Inflammatory macrophage treated with lipopolysaccharide for 1 hour (primary cell): Measurements from ENCODE around the gene DNAH17.
A peak's percentile ranks its signal among the peaks of the same experiment; 100 is the strongest.

Experiments
- DNase-seq, 2 donors: peaks; one replicate each; pipeline ENCODE4 v3.0.0-alpha.2; 2020 to 2022

Gene DNAH17, protein sequence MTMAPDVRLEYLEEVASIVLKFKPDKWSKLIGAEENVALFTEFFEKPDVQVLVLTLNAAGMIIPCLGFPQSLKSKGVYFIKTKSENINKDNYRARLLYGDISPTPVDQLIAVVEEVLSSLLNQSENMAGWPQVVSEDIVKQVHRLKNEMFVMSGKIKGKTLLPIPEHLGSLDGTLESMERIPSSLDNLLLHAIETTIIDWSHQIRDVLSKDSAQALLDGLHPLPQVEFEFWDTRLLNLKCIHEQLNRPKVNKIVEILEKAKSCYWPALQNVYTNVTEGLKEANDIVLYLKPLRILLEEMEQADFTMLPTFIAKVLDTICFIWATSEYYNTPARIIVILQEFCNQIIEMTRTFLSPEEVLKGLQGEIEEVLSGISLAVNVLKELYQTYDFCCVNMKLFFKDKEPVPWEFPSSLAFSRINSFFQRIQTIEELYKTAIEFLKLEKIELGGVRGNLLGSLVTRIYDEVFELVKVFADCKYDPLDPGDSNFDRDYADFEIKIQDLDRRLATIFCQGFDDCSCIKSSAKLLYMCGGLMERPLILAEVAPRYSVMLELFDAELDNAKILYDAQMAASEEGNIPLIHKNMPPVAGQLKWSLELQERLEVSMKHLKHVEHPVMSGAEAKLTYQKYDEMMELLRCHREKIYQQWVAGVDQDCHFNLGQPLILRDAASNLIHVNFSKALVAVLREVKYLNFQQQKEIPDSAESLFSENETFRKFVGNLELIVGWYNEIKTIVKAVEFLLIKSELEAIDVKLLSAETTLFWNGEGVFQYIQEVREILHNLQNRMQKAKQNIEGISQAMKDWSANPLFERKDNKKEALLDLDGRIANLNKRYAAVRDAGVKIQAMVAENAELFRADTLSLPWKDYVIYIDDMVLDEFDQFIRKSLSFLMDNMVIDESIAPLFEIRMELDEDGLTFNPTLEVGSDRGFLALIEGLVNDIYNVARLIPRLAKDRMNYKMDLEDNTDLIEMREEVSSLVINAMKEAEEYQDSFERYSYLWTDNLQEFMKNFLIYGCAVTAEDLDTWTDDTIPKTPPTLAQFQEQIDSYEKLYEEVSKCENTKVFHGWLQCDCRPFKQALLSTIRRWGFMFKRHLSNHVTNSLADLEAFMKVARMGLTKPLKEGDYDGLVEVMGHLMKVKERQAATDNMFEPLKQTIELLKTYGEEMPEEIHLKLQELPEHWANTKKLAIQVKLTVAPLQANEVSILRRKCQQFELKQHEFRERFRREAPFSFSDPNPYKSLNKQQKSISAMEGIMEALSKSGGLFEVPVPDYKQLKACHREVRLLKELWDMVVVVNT (N-terminal part only)

GRCh38 chr17:78577296-78577695 lies at the start of gene DNAH17:
DNAH17 (minus strand) TSS chr17:78577396; CDS start chr17:78575057, 2,339 bp downstream.
- DNase-seq = no peak

DNA sequence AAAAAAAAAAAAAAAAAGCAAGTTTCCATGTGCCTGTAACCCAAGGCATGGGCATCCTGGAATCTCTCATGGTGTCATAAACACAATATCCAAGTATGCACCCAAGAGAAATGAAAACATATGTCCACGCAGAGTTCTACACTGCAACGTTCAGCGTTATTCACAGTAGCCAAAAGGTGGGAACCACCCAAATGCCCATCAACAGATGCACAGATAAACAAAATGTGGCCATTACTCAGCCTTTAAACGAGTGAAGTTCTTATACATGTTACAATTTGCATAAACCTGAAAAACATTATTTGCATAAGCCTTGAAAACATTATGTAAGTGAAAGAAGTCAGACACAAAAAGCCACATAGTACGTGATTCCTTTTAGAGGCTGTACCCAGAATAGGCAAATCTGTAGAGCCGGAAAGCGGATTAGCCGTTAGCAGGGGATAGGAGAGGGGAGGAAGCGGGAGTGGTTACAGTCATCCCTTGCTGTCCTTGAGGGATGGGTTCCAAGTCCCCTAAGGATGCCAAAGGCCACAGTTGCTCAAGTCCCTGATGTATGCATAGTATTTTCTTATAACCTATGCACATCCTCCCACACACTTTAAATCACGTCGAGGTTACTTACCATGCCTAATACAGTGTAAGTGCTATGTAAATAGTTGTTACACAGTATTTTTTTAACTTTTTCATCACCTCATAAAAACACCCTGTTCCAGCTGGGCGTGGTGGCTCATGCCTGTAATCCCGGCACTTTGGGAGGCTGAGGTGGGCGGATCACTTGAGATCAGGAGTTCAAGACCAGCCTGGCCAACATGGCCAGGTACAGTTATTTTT lies 47.3 kb upstream of the DNAH17 start:
- DNase-seq = no peak

DNA sequence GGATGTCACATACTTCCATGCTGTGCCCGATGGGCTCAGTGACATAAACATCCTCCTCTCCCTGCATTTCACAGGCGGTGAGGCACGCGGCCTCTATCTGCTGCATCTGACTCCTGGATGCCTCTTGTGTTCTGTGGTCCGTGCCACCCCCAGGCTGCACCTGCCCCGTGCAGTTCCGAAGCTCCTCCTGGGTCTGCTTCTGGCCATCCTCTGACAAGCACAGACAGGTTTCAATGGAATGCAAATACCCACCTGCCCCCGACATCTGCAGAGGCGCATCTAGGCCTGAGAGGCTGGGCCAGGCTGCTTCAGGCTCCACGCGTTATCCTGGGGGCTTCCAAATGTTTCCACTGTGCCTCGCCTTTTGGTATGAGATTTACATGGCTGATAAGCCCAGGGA lies 46.3 kb upstream of the DNAH17 start:
- no peak for DNase-seq

GRCh38 chr17:78622491-78623265 lies 45.5 kb upstream of the DNAH17 start:
- no peak for DNase-seq

GRCh38 chr17:78621720-78622490 lies 44.7 kb upstream of the DNAH17 start:
- DNase-seq = no peak

- no peak for DNase-seq
These were observed 42.9 kb upstream of the DNAH17 start for GRCh38 chr17:78620099-78620498.

- no peak for DNase-seq
These were observed 42.1 kb upstream of the DNAH17 start for GRCh38 chr17:78619334-78619733.

DNA sequence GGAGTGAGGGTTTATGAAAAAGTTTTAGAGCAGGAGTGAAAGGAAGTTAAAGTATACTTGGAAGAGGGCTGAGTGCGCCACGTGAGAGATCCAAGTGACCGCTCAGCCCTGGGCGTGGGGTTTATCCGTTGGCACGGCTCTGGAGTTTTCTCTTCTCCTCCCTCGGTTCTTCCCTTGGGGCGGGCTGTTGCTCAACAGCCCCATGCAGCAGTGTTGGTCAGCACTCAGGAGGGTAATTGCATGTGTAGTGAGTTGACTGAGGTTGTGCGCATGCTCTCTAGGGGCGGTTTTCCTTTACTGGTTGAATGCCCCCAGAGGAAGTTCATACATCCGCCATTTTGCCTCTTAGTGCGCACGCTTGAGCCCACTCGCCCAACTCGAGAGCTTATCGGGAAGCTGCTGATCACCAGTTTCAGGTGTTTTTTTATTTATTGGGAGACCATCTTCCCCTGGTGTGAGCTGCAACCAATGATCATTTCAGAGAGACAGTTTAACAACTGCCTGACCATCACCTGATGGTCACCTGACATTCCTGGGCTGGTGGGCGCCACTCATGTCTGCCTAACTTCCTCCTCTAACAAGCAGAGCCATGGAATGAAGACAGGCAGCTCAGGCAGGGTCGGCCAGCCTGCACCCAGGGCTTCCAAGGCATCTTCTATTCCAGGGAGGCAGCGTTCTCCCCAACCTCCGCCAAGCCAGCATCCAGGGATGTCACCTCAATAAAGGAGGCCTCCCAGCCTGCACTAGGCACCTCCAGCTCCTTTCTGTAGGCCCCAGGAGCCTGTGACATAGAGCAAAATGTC lies 41.3 kb upstream of the DNAH17 start:
- DNase-seq = no peak

GRCh38 chr17:78617511-78618061 lies 40.4 kb upstream of the DNAH17 start:
- no peak for DNase-seq

DNA sequence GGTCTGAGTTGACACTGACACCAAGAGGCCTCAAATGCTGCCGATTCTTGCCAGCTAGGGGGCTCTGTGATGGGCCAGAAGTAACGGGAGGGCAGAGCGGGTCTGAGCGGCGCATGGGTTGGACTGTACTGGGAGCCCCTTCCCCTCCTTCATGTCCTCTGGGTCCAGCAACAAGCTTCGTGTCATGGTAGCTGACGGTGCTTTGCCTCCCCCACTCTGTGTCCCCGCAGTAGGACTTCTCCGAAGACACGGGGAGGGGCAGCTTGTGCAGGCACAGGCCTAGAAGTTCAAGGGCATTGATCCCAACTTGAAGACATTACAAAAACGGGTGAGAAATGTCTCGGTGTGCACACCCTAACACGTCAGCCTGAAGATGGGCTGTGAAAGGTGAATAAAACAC lies 39.8 kb upstream of the DNAH17 start:
- DNase-seq = no peak

DNA sequence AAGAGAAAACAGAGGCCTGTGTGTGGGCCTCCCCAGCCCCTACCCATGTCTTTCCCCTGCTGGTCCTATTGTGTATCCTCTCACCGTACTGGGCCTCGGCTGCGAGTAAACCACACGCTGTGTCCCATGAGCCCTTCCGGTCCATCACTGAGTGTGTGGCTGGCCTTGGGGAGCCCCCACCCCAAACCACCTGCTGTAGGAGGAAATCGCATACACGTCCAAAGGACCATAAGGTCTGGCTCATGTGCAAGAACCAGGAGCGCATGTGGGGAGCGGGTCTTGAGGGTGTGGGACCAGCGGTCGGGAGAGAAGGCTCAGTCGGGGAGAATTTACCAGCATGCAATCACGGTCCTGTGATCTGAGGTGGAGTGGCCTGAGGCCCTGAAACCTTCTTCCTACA lies 38.4 kb upstream of the DNAH17 start:
- no peak for DNase-seq

- peak; percentile 40 to 78 for DNase-seq
These were observed 36.2 kb upstream of the DNAH17 start for GRCh38 chr17:78613416-78613815.

DNA sequence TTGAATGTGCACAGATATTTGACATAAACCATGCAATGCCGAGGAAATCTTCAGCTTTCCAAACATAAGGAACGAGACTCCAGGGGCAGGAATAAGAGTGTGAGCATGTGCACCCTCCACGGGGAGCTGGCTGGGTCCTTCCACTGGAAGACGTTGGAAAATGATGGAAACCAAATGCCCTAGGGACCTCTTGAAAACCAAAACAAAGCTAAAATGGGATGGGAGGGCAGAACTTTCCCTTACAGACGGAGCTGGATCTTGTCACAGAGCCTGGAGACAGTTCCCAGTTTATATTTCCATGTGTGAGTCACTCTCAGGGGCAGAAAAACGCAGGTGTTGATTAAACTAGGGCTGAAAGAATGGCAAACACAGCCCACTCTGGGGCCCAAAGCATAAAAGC lies 34.4 kb upstream of the DNAH17 start:
- no peak for DNase-seq

GRCh38 chr17:78610951-78611511 lies 33.8 kb upstream of the DNAH17 start:
- no peak for DNase-seq

GRCh38 chr17:78609191-78609641 lies 32.0 kb upstream of the DNAH17 start:
- DNase-seq = no peak

DNA sequence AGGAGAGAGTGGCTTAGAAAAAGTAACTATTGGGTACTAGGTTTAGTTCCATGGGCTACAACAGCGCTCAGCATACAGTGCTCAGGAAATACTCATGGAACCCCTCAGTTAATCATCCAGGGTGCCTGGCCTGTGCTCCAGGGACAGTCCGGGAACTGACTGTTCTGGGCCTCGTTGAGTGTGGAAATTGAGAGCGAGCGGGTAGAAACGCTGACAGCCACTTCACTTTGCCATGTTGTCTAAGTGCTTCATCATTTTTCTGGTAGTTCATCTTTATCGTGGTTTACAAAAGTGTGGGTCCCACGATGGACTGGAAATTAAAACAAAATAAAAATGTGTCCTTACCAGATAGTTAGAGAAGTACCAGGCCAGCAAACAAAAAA lies 31.6 kb upstream of the DNAH17 start:
- DNase-seq = no peak

DNA sequence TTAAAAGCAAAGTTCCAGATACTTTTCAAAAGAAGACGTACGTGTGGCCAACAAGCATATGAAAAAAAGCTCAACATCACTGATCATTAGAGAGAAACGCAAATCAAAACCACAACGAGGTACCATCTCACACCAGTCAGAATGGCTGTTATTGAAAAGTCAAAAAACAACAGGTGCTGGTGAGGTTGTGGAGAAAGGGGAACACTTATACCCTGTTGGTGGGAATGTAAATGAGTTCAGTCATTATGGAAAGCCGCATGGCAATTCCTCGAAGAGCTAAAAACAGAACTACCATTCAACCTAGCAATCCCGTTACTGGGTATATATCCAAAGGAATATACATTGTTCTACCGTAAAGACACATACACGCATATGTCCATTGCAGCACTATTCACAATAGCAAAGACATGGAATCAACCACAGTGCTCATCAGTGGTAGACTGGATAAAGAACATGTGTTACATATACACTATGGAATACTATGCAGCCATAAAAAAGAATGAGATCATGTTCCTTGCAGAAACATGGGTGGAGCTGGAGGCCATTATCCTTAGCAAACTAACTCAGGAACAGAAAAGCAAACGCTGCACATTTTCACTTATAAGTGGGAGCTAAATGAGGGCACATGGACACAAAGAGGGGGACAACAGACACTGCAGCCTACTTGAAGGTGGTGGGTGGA lies 31.1 kb upstream of the DNAH17 start:
- no peak for DNase-seq

DNA sequence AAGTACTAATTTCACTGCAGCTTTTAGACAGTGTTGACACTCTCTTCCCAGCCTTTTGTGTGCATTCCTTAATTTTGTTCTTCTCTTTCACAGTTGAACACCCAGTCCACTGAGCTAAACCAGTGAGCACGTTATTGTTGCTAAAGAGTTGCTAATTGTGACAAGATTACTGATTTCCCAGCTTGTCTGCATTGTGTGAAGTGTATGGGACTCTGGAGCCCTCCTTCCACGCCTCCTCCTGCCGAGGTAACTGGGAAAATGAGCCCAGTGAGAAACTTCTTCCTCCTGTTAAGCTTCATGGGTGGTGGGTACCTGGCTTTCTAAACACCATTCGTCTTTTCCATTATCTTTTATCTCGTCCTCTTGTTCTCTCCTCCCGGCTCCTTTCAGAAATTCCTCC lies 29.8 kb upstream of the DNAH17 start:
- no peak for DNase-seq
